Adipose tissue (tissue), 3 donors: ENCODE data around the gene KLHL26. TPM values are rescaled to one million over a fixed set of nuclear protein-coding genes. Genes with fewer than 3 reads are reported as not detected.
A peak's percentile ranks its signal among the peaks of the same experiment; 100 is the strongest.
"Not testable (repeated sequence)": the region's sequence is repeated elsewhere in the genome, so short reads cannot be mapped to it uniquely, and the experiment has no call there.

Source experiments
- H3K27ac ChIP-seq: one replicate; pipeline ENCODE4 v1.5.1; 2013; ENCODE audit warnings: low read depth, low read length
- WGBS, 3 donors: extraction: QIAGEN DNeasy Blood & Tissue Kit; methylation state at CpG; one replicate each; pipeline ENCODE4 v1.1.7; 2013; 5-methylcytosine and 5-hydroxymethylcytosine counted together
- polyA plus RNA-seq, 3 donors: library from polyadenylated mRNA; stranded (reverse); fragments of 200-250 nt; gene quantifications; one replicate each; pipeline ENCODE4 v1.2.3, GENCODE V29; 2013
- donor health status: healthy with polysubstance abuse.
- donor health status: Bipolar disorder and iron deficiency.
- donor health status: healthy.

Gene KLHL26, protein sequence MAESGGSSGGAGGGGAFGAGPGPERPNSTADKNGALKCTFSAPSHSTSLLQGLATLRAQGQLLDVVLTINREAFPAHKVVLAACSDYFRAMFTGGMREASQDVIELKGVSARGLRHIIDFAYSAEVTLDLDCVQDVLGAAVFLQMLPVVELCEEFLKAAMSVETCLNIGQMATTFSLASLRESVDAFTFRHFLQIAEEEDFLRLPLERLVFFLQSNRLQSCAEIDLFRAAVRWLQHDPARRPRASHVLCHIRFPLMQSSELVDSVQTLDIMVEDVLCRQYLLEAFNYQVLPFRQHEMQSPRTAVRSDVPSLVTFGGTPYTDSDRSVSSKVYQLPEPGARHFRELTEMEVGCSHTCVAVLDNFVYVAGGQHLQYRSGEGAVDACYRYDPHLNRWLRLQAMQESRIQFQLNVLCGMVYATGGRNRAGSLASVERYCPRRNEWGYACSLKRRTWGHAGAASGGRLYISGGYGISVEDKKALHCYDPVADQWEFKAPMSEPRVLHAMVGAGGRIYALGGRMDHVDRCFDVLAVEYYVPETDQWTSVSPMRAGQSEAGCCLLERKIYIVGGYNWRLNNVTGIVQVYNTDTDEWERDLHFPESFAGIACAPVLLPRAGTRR
- polyA plus RNA-seq: 1 to 10 TPM; 4.8 to 7.9 (median 6.6) TPM

DNA sequence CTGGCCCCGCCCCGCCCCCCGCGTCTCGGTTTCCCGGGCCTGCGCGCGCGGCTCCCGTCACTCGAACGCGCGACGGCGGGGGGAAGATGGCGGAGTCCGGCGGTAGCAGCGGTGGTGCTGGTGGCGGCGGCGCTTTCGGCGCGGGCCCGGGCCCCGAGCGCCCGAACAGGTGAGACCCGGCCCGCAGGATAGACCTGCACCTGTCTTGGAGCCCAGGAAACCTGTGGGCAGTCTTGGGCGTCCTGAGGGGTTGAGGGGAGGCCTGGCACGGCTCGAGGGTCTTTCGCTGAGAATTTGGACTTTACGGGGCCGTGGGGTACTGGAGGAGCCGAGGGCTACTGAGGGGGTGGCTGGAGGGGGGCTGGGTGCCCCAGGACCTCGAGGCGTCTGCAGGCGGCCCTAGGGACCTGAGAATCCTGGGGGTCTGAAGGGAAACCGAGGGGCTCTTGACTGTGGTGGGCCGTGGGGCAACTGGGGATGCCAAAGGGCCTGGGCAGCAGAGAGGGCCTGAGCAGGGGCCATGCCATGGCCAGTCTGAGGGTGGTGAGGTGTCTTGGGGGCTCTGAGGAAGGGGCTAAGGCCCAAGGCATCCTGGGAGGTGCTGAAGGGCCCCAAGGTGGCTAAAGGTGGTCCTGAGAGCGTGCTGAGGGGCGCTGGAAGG lies at the start of gene KLHL26:
Gene KLHL26 (plus strand): TSS at position 60 of the 661 bp plus-strand sequence. CDS start 27 bp downstream, at position 87.
- 4 to 7% (median 7%) methylated on average over 44 to 47 of the region's 47 CpGs for WGBS, 3 donors
- no peak within 1 kb of the TSS for H3K27ac ChIP-seq

DNA sequence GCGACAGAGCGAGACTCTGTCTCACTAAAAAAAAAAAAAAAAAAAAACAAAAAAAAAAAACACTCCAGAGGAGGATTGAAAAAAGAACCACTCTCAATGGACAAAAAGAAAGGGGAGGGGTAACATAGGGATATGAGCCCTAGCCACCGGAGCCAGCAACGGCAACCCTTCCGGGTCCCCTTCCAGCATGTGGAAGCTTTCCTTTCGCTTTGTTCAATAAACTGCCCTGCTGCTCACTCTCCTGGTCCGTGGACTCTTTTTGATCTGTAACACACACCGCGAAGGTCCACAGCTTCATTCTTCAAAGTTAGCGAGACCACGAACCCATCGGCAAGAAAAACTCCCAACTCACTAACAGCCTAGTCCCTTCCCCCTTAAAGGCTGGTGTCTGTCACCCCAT lies 49.3 kb upstream of the KLHL26 start:
- WGBS, 3 donors: 92 to 97% (median 93%) methylated on average over 12 of the region's 12 CpGs
- no peak overlapping the region for H3K27ac ChIP-seq

GRCh38 chr19:18587962-18588610 lies 48.7 kb upstream of the KLHL26 start:
- WGBS, 3 donors: 21 to 36% (median 25%) methylated on average over 16 of the region's 16 CpGs
- peak overlapping the region; percentile 14 for H3K27ac ChIP-seq

DNA sequence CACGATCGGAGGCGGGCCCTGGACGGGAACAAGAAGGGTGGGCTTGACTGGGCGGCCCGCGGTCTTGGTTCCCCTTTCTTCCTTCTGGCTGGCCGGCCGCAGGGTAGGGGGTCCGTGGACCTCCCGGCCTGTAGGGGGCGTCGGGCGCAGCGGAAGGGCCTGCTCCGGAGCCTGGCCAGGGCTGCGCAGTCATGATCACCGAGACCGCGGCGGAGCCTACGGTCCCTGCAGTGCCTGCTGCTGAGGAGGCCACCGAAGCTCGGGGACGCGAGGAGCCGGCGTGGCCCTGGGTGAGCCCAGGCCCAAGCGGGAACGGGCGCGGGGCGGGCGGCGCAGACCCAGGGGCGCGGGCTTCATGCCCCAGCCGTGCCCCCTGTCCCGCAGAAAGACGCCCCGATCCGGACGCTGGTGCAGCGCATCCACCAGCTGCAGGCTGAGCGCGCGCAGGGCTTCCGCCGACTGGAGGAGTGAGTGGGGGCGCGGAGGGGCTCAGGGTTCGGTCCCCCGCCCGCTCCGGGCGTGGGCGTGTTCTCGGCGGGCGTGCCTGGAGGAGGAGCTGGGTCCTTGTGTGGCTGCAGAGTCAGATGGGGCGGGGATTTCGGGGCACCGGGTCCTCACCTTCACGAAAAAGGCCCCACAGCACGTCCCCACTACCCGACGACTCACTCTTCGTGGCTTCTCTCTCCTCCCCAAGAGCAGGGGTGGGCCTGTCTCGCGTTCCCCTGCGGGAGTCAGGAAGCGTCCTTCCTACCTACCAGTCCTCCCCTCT lies 48.0 kb upstream of the KLHL26 start, which contains the start of gene REX1BD:
Gene REX1BD (plus strand): TSS at position 188 of the 769 bp plus-strand sequence. CDS start 4 bp downstream, at position 192.
- peak within 1 kb of the TSS; percentile 52 for H3K27ac ChIP-seq
- WGBS, 3 donors: 0 to 1% (median 0%) methylated on average over 54 to 72 of the region's 72 CpGs

- H3K27ac ChIP-seq: peak overlapping the region; percentile 52
- 10 to 27% (median 14%) methylated on average over 40 to 52 of the region's 52 CpGs for WGBS, 3 donors
These were observed 47.2 kb upstream of the KLHL26 start for GRCh38 chr19:18589380-18590272.

- WGBS, 3 donors: 79 to 81% (median 81%) methylated on average over 40 of the region's 40 CpGs
- H3K27ac ChIP-seq: no peak overlapping the region
These were observed 46.3 kb upstream of the KLHL26 start for GRCh38 chr19:18590273-18591272.

DNA sequence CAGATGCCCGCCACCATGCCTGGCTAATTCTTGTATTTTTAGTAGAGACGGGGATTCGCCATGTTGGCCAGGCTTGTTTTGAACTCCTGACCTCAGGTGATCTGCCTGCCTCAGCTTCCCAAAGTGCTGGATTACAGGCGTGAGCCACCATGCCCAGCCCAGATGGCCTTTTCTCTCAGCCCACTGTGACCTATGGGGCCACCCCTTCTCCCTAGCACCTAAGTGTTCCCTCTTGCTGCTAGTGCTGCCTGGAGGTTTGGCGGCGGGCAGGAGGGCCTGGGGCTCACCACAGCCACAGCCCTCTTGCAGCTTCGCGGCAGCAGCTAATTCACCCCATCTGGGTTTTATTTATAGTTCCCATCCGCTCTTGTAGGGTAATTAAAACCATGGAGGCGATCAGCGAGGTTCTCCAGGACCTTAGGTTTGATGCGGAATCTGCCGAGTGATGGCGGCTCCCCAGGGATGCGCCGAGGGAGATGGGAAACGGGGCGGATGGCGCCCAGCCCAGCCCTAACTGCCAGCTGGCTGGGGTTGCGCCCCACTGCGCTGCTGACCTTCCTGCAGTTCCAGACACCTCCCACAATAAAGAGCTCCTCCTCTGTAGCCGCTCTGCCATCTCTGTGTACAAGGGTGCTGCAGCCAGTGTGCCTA lies 45.0 kb upstream of the KLHL26 start:
- no peak overlapping the region for H3K27ac ChIP-seq
- 88 to 92% (median 91%) methylated on average over 22 of the region's 22 CpGs for WGBS, 3 donors

DNA sequence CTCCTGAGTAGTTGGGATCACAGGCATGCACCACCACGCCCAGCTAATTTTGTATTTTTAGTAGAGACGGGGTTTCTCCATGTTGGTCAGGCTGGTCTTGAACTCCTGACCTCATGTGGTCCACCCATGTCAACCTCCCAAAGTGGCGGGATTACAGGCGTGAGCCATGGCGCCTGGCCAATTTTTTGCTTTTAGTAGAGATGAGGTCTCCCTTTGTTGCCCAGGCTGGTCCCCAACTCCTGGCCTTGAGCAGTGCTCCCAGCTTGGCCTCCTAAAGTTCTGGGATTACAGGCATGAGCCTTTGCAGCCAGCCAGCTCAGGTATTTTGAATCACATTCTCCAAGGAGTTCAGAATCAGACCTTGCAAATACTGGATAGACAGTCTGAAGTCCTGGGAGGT lies 44.1 kb upstream of the KLHL26 start:
- WGBS, 3 donors: 74 to 86% (median 85%) methylated on average over 5 of the region's 5 CpGs
- not testable (repeated sequence) for H3K27ac ChIP-seq

DNA sequence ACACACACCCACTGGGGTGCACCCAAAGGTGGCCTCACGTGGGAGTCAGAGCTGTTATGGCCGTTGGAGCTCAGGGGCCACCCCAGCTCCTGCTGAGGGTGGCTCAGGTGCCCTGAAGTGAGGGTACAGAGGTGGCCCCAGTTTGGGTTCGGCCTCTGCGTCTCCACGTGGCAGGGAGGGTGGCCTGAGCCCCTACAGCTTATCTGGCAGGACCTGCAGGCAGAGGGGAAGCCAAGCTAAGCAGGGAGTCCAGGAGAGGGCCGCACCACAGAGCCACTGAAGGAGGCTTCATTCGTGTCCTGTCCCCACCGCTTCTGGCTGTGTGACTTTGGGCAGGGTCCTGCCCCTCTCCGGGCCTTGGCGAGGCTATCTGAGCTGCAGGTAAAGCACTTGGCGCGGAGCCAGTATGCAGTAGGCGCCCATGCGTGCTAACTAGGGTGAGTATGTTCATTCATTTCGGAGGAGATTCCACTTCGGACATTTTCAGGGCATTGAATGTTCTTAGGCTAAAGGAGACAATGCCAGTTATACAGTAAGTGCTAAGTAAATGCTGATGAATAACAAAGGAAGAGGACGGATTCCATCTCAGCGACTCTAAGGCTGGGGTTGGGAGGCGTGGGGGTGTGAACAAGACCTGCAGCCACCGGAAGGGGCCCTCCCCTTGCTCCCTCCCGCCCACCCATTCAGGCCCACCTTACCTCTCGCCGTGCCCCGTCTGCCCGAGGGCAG lies 43.3 kb upstream of the KLHL26 start:
- H3K27ac ChIP-seq: no peak overlapping the region
- WGBS, 3 donors: 38 to 42% (median 40%) methylated on average over 24 to 25 of the region's 25 CpGs

DNA sequence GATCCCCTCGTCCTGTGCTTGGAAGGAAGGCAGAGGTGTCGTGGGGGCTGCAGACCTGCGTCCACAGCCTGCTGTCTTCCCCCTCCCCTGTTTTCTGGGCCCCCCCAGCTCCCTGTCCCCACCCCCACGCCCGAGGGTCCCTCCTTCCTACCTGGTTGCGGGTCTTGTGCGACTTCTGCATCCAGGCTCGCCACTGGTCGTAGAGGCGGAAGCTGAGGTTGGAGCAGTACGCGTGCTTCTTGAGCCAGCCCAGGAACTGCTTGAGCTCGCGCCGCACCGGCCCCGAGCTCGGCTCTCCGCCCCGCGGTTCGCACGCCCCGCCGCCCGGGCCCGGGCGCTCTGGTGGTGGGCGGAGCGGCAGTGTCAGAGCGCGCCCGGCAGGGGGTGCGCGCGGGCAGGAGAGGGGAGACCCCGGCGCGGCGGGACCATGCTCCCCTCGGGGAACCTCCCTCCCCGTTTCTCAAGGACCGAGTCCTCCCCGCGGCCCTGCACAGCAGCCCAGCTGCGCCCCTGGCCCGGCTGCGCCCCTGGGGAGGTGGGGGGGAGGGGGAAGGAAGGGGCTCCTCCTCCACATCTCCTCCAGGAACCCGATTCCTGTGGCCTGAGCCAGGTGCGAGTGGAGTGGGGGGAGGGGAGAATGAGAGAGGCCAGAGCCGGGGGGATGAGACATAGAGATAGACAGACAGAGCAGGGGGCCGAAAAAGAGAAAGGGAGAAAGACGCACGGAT lies 42.6 kb upstream of the KLHL26 start:
- H3K27ac ChIP-seq: no peak overlapping the region
- 1% methylated on average over 48 to 54 of the region's 54 CpGs for WGBS, 3 donors

GRCh38 chr19:18594824-18595373 lies 41.9 kb upstream of the KLHL26 start:
- WGBS, 3 donors: 16 to 27% (median 20%) methylated on average over 25 to 26 of the region's 26 CpGs

GRCh38 chr19:18595475-18595874 lies 41.4 kb upstream of the KLHL26 start:
- no peak overlapping the region for H3K27ac ChIP-seq
- WGBS, 3 donors: 64 to 81% (median 78%) methylated on average over 6 of the region's 6 CpGs

More at GRCh38 chr19:18594824-18595373, 41.9 kb upstream of the KLHL26 start:
- no peak overlapping the region for H3K27ac ChIP-seq

DNA sequence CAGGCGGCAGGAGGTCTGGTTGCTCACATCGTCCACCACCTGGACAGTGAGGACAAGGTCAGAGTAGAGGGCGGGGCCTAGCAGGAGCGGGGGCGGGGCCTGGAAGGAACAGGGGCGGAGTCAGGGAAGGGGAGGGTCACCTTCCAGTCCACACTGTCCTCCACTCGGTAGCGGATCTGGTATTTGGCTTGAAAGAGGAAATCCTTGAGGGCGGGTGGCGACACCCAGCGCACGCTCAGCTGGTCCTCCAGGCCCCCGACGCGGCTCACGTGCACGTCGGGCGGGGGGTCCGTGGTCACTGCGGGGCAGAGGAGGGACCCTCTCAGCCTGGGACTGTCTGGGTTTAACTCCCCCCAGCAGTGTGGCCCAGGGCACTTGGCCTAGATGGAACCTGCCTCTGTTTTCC lies 40.1 kb upstream of the KLHL26 start:
- H3K27ac ChIP-seq: no peak overlapping the region
- 8 to 11% (median 10%) methylated on average over 16 to 21 of the region's 21 CpGs for WGBS, 3 donors
